SK-N-SH (cell line): ENCODE data around the gene DCLK1. TPM values are rescaled to one million over a fixed set of nuclear protein-coding genes. Genes with fewer than 3 reads are reported as not detected.

ENCODE experiments used
- CTCF ChIA-PET: fragments of 300-600, 350-600 bp; formaldehyde crosslinking; extraction: SDS; loops from one replicate; lab custom pipeline; 2021; lab: Yijun Ruan, JAX
- POLR2A ChIA-PET: fragments of 350-600 bp; sonication (Branson Sonifier 250); formaldehyde crosslinking; extraction: SDS; loops from one replicate; lab custom pipeline; 2020; ENCODE audit warnings: antibody characterized with exemption, inconsistent platforms; lab: Yijun Ruan, JAX
- DNase-seq: peaks from one replicate; pipeline ENCODE4 v3.0.0; 2012
- H2AFZ ChIP-seq: fragments of 200-600 bp; sonication (generic); 2 replicates; pipeline ENCODE4 v1.8.1; 2016; ENCODE audit warnings: antibody characterized with exemption, mild to moderate bottlenecking, low read depth
- H3F3A ChIP-seq: fragments of 200-600 bp; sonication (generic); replicated peaks from 2 replicates; pipeline ENCODE3; 2016; ENCODE audit warnings: antibody characterized with exemption, mild to moderate bottlenecking; ENCODE audit not compliant: insufficient read depth
- H3K27ac ChIP-seq, 2 experiments: fragments of 200-500 bp in 1 of 2; fragments of 200-600 bp in 1 of 2; sonication (Bioruptor generic) in 1 of 2; sonication (generic), shearing (Covaris generic) in 1 of 2; 2 replicates each; pipeline versions ENCODE4 v1.5.1 to v1.6.1; 2014 to 2016; ENCODE audit warnings: low read depth in 2 of 2, inconsistent platforms in 1 of 2, low read length in 1 of 2, mild to moderate bottlenecking in 1 of 2, mixed read lengths in 1 of 2
- H3K27me3 ChIP-seq: fragments of 200-600 bp; sonication (generic), shearing (Covaris generic); 2 replicates; pipeline ENCODE4 v1.6.1; 2016; ENCODE audit warnings: mixed run types; ENCODE audit not compliant: insufficient read depth
- H3K36me3 ChIP-seq, 2 experiments: fragments of 200-500 bp in 1 of 2; fragments of 200-600 bp in 1 of 2; sonication (Bioruptor generic) in 1 of 2; sonication (generic) in 1 of 2; replicated peaks in 1 of 2; 2 replicates each; pipeline versions ENCODE3 to v1.5.1; 2014 to 2016; ENCODE audit warnings: low read length in 1 of 2, mild to moderate bottlenecking in 1 of 2; ENCODE audit not compliant: insufficient read depth in 2 of 2, control insufficient read depth in 1 of 2
- H3K4me1 ChIP-seq, 2 experiments: fragments of 200-500 bp in 1 of 2; fragments of 200-600 bp in 1 of 2; sonication (Bioruptor generic) in 1 of 2; sonication (generic), shearing (Covaris generic) in 1 of 2; 2 replicates each; pipeline versions ENCODE4 v1.5.1 to v1.6.1; 2014 to 2016; ENCODE audit warnings: low read depth in 1 of 2, low read length in 1 of 2, mixed run types in 1 of 2; ENCODE audit not compliant: insufficient read depth in 2 of 2, control insufficient read depth in 1 of 2
- H3K4me2 ChIP-seq: fragments of 200-600 bp; sonication (generic), shearing (Covaris generic); 2 replicates; pipeline ENCODE4 v1.6.1; 2017; ENCODE audit warnings: mixed run types
- H3K4me3 ChIP-seq, 2 experiments: fragments of 200-500 bp in 1 of 2; fragments of 200-600 bp in 1 of 2; sonication (Bioruptor generic) in 1 of 2; sonication (generic), shearing (Covaris generic) in 1 of 2; 2 replicates each; pipeline versions ENCODE4 v1.5.1 to v1.8.1; 2014 to 2016; ENCODE audit warnings: low read depth in 2 of 2, inconsistent platforms in 1 of 2, low read length in 1 of 2, mild to moderate bottlenecking in 1 of 2, mixed read lengths in 1 of 2, moderate library complexity in 1 of 2
- H3K79me2 ChIP-seq: fragments of 200-600 bp; sonication (generic); 2 replicates; pipeline ENCODE4 v1.8.1; 2017; ENCODE audit warnings: mild to moderate bottlenecking; ENCODE audit not compliant: insufficient read depth
- H3K9ac ChIP-seq: fragments of 200-600 bp; sonication (generic); 2 replicates; pipeline ENCODE4 v1.6.1; 2017; ENCODE audit warnings: mixed run types
- H3K9me2 ChIP-seq: fragments of 200-600 bp; sonication (generic); 2 replicates; pipeline ENCODE4 v1.6.1; 2017; ENCODE audit warnings: mixed run types
- H3K9me3 ChIP-seq: fragments of 200-600 bp; sonication (generic); 2 replicates; pipeline ENCODE4 v1.6.1; 2017; ENCODE audit warnings: mixed run types, mild to moderate bottlenecking, moderate library complexity
- H4K20me1 ChIP-seq: fragments of 200-600 bp; sonication (generic); 2 replicates; pipeline ENCODE4 v1.6.1; 2017; ENCODE audit warnings: mild to moderate bottlenecking, mixed run types; ENCODE audit not compliant: insufficient read depth
- ELF1 ChIP-seq: IDR thresholded peaks from 2 replicates; pipeline ENCODE4 v1.4.0; 2012
- EP300 ChIP-seq, 2 experiments: IDR thresholded peaks; 2 replicates each; pipeline versions ENCODE4 v1.4.0 to v1.6.1; 2012; ENCODE audit warnings: borderline replicate concordance in 1 of 2, low read depth in 1 of 2, low read length in 1 of 2
- EZH2phosphoT487 ChIP-seq: fragments of 200-600 bp; sonication (generic); IDR thresholded peaks from 2 replicates; pipeline ENCODE4 v1.6.1; 2017; ENCODE audit warnings: low read depth, mixed run types, mild to moderate bottlenecking, antibody characterized with exemption, moderate library complexity, borderline replicate concordance
- FOSL2 ChIP-seq: IDR thresholded peaks from 2 replicates; pipeline ENCODE4 v1.4.0; 2012; ENCODE audit warnings: low read depth, mild to moderate bottlenecking, moderate library complexity, borderline replicate concordance
- FOXJ3 ChIP-seq: sonication (generic); formaldehyde crosslinking; IDR thresholded peaks from 2 replicates; pipeline ENCODE4 v1.5.1; 2020; ENCODE audit warnings: mild to moderate bottlenecking, missing genetic modification reagents
- NRF1 ChIP-seq: IDR thresholded peaks from 2 replicates; pipeline ENCODE4 v1.6.1; 2012; ENCODE audit warnings: low read depth, mild to moderate bottlenecking, low read length
- POLR2AphosphoS5 ChIP-seq: IDR thresholded peaks from 2 replicates; pipeline ENCODE4 v1.6.1; 2012; ENCODE audit warnings: low read depth, low read length
- RCOR1 ChIP-seq: fragments of 150-350 bp; IDR thresholded peaks from 2 replicates; pipeline ENCODE4 v1.6.1; 2017; ENCODE audit warnings: antibody characterized with exemption, low read length
- TCF12 ChIP-seq: IDR thresholded peaks from 2 replicates; pipeline ENCODE4 v1.4.0; 2012
- TEAD4 ChIP-seq: IDR thresholded peaks from 2 replicates; pipeline ENCODE4 v1.4.0; 2012; ENCODE audit warnings: mild to moderate bottlenecking, borderline replicate concordance; ENCODE audit not compliant: insufficient read depth
- WGBS: methylation state at CpG from one replicate; pipeline ENCODE4 v1.1.6; 2017; ENCODE audit warnings: low lambda C conversion rate; 5-methylcytosine and 5-hydroxymethylcytosine counted together
- polyA plus RNA-seq, 3 experiments: library from polyadenylated mRNA; depleted of rRNA; stranded (reverse); fragments of >200 nt; gene quantifications; 2 replicates each; pipeline ENCODE4 v1.2.3, GENCODE V29; 2012
- TF ChIP-seq, protein P1 (sequence below): fragments of 200-600 bp; sonication (generic); IDR thresholded peaks from 2 replicates; pipeline ENCODE4 v1.6.1; 2017; ENCODE audit warnings: antibody characterized with exemption, mild to moderate bottlenecking, moderate library complexity
- TF ChIP-seq, protein P2 (sequence below): IDR thresholded peaks from 2 replicates; pipeline ENCODE4 v1.4.0; 2012; ENCODE audit warnings: low read depth, borderline replicate concordance

DCLK1 gene
- polyA plus RNA-seq, 1 of the 3 experiments (the other 2 are of a cell fraction) = 1.1 TPM

DNA sequence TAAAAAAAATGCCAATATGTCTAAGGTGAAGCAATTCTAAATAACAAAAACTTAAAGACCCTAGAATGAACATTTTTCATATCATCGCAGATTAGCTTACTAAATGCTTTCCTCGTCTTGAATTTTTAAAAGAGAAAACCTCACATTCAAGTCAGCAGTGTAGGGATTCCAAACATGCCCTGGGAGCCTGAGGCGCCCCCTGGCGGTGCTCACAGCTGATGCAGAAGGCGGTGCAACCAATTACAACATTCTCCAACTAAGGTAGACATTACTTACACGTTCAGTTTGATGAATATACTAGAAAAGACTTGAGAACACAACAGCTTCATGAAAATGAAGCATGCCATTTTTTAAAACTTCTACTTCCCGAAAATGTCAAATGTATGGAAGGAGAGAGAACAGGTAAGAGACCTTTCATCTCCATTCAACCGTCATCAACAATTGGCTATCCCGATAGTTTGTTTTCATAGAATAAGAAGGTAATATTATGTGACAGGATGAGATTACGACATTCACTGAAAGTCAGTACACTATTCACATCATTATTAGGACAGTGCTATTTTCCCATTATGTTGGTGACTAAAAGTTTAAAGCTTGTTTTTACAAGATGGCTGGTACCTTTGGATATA lies 304.4 kb downstream of the DCLK1 start:
- no peaks in the 10 kb centered on the region for H3K79me2 ChIP-seq
- 80% methylated on average over 10 of the region's 10 CpGs for WGBS
- DNase-seq = no peak
- ChIA-PET CTCF (interaction anchor here (1.2 to 1.5 kb wide), 2 partner anchors 8 to 13 kb away, joined by 4 to 8 read pairs; no protein-coding TSS in a partner anchor), POLR2A (no interaction called here)
- H3K9ac ChIP-seq = no peak overlapping the region
- H2AFZ ChIP-seq = no peak overlapping the region
- H3K4me2 ChIP-seq = no peak overlapping the region
- no peaks in the 10 kb centered on the region for H3F3A ChIP-seq
- no peaks in the 10 kb centered on the region for H4K20me1 ChIP-seq
- no peaks in the 10 kb centered on the region for H3K9me2 ChIP-seq
- no peaks in the 10 kb centered on the region for H3K9me3 ChIP-seq
- no peak overlapping the region for H3K4me3 ChIP-seq
- no peaks in the 10 kb centered on the region for H3K36me3 ChIP-seq
- no peaks in the 10 kb centered on the region for H3K27me3 ChIP-seq
- TF ChIP-seq, protein P1, sequence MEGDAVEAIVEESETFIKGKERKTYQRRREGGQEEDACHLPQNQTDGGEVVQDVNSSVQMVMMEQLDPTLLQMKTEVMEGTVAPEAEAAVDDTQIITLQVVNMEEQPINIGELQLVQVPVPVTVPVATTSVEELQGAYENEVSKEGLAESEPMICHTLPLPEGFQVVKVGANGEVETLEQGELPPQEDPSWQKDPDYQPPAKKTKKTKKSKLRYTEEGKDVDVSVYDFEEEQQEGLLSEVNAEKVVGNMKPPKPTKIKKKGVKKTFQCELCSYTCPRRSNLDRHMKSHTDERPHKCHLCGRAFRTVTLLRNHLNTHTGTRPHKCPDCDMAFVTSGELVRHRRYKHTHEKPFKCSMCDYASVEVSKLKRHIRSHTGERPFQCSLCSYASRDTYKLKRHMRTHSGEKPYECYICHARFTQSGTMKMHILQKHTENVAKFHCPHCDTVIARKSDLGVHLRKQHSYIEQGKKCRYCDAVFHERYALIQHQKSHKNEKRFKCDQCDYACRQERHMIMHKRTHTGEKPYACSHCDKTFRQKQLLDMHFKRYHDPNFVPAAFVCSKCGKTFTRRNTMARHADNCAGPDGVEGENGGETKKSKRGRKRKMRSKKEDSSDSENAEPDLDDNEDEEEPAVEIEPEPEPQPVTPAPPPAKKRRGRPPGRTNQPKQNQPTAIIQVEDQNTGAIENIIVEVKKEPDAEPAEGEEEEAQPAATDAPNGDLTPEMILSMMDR = peak; percentile 18; the same call in 1 of the 2 replicates
- TF ChIP-seq TCF12 (no peak), NRF1 (no peak)
- no peak overlapping the region for H3K27ac ChIP-seq
- H3K4me1 ChIP-seq = no peaks in the 10 kb centered on the region

DNA sequence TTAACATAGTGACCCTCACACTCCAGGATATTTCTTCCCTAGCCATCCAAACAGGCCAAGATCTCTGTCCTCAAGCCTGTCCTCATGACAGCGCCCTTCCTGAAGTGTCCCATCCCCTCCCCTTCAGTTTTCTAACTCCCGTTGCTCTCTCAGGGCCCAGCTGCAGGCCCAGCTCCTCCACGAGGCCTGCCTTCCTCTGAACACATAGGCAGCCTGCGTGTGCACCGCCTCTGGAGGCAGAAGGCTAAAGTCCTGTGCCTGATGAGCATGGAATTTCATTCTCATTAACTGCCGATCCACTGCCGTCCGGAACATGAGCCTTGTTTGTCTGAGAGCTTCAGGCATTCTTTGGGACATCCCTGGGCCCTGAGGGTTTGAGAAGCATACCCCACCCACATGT lies 306.4 kb downstream of the DCLK1 start:
- Histone ChIP-seq H3K79me2 (no peaks in the 10 kb centered on the region), H3K27me3 (no peaks in the 10 kb centered on the region), H3K4me1 (no peaks in the 10 kb centered on the region), H3K9me3 (no peaks in the 10 kb centered on the region), H3K9me2 (no peaks in the 10 kb centered on the region), H3K9ac (no peak overlapping the region), H3K27ac (no peak overlapping the region), H3K4me2 (no peak overlapping the region), H4K20me1 (no peaks in the 10 kb centered on the region), H2AFZ (no peak overlapping the region), H3K4me3 (no peak overlapping the region), H3K36me3 (no peaks in the 10 kb centered on the region), H3F3A (no peaks in the 10 kb centered on the region)
- no peak for DNase-seq
- 85% methylated on average over 8 of the region's 8 CpGs for WGBS
- CTCF ChIA-PET = no interaction called here
- no peak for TF ChIP-seq NRF1
- TF ChIP-seq TEAD4 = no peak
- TF ChIP-seq FOXJ3 (CRISPR knock-in tag) = no peak
- TF ChIP-seq EZH2phosphoT487 = no peak
- TF ChIP-seq, protein P2, sequence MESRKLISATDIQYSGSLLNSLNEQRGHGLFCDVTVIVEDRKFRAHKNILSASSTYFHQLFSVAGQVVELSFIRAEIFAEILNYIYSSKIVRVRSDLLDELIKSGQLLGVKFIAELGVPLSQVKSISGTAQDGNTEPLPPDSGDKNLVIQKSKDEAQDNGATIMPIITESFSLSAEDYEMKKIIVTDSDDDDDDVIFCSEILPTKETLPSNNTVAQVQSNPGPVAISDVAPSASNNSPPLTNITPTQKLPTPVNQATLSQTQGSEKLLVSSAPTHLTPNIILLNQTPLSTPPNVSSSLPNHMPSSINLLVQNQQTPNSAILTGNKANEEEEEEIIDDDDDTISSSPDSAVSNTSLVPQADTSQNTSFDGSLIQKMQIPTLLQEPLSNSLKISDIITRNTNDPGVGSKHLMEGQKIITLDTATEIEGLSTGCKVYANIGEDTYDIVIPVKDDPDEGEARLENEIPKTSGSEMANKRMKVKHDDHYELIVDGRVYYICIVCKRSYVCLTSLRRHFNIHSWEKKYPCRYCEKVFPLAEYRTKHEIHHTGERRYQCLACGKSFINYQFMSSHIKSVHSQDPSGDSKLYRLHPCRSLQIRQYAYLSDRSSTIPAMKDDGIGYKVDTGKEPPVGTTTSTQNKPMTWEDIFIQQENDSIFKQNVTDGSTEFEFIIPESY = no peak
- no peak for TF ChIP-seq RCOR1
- no peak for TF ChIP-seq FOSL2
- TF ChIP-seq EP300 (IDR thresholded peaks at IDR 0.05; ENCODE audit: borderline replicate concordance in 1 of 2, low read depth in 1 of 2, low read length in 1 of 2) = no peak
- no peak for TF ChIP-seq TCF12
- TF ChIP-seq ELF1 = no peak
- no peak for TF ChIP-seq POLR2AphosphoS5
- POLR2A ChIA-PET = no interaction called here
